Measurements from ENCODE around the gene ARAP2. TPM values are rescaled to one million over a fixed set of nuclear protein-coding genes. Genes with fewer than 3 reads are reported as not detected.

ARAP2 gene
- total and polyA plus RNA-seq, 9 of the 15 experiments (the other 6 are each of a cell fraction or from before 2014, with no cell fraction given), result 0.03 to 0.35 (median 0.11) TPM; not detected in 4

DNA sequence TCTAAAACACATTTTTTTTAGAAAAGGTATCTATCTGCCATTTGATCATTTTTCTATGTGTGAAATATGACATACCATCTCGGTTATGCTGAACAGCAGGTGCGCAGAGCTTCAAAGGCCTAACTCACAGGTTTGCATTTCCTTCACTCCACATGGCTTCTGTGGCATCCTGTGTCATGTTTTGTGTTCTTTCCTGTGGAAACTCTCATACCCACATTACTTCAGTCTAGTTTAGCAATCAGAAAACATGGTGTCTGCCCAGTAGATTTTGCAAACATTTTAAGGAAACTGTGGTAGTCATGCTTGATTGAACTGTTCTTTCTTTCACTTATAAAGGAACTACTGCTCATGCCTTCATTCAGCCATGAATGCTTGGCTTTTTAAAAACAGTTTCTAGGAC is 11.3 kb upstream of the ARAP2 start (continued):
- TF ChIP-seq ZNF253 (CRISPR knock-in tag; conservative IDR thresholded peaks at IDR 0.05) (no peak), HNRNPK (IDR thresholded peaks at IDR 0.05; ENCODE audit: low read depth, low read length, poor library complexity, severe bottlenecking) (no peak), CHD1 (IDR thresholded peaks at IDR 0.05; ENCODE audit: low read length) (no peak), ESRRB (CRISPR knock-in tag; IDR thresholded peaks at IDR 0.05; ENCODE audit: borderline replicate concordance) (no peak), ZFP36 (IDR thresholded peaks at IDR 0.05; ENCODE audit: low read depth, low read length, partially characterized antibody) (no peak), BCOR (IDR thresholded peaks at IDR 0.05) (no peak)

DNA sequence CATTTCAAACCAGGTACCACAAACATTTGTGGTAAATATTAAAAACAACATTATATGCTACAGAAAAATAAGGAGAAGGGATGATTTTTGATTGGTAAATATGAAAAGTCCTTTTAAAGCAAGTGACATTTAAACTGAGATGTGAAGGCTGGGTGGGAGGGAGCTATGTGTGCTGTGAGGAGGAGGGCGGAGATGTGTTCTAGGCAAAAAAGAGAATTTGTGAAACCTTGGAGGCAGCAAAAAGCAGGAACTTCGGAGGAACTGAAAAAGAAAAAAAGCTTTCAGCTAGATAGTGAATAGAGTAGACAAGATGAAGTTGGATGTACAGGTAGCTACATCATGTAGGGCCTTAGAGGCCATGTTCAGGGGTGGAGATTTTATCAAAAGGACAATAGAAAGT is 10.1 kb upstream of the ARAP2 start:
- no TSS peak for BruUV-seq (replicated peaks)
- H3K27me3 ChIP-seq (ENCODE audit: control insufficient read depth in 2 of 2, insufficient read depth in 2 of 2, low read length in 2 of 2), result no peaks in the 10 kb centered on the region
- no peaks in the 10 kb centered on the region for H3K4me1 ChIP-seq (replicated peaks in 1 of 2; ENCODE audit: control insufficient read depth in 2 of 2, insufficient read depth in 2 of 2, low read length in 2 of 2)
- no peak overlapping the region for H3K9ac ChIP-seq (ENCODE audit: insufficient read depth in 1 of 2, low read depth in 2 of 2, low read length in 2 of 2)
- no peaks in the 10 kb centered on the region for H3K9me1 ChIP-seq (ENCODE audit: control insufficient read depth, insufficient read depth, low read length)
- CTCF ChIA-PET (ENCODE audit: low intra/inter-chr PET ratio), result no interaction called here
- H3K27ac ChIP-seq (ENCODE audit: extremely low read depth, low read depth, low read length), result no peak overlapping the region
- no peaks in the 10 kb centered on the region for H3K9me3 ChIP-seq (replicated peaks; ENCODE audit: control insufficient read depth, insufficient read depth, low read depth, low read length)
- DNase-seq (ENCODE audit: extremely low read depth in 1 of 4, low spot score in 3 of 4) (no peak), FAIRE-seq (no peak), ATAC-seq (no peak)
- in situ Hi-C loops (cut with MboI), result no loop called here
- intact Hi-C loops (cut with micrococcal nuclease), result no loop called here
- H4K20me1 ChIP-seq (replicated peaks; ENCODE audit: control insufficient read depth, insufficient read depth, low read length), result no peaks in the 10 kb centered on the region
- no peak overlapping the region for H3K4me3 ChIP-seq
- WGBS (ENCODE audit: insufficient coverage, low coverage, missing lambda C conversion rate), result 0% methylated on average over 2 of the region's 2 CpGs
- POLR2A ChIA-PET, result interaction anchor here (0.6 kb wide), 1 partner anchor 924 kb away, joined by 3 read pairs; no protein-coding TSS in a partner anchor
- H3K36me3 ChIP-seq (ENCODE audit: control insufficient read depth, insufficient read depth, low read length), result no peaks in the 10 kb centered on the region
- no peaks in the 10 kb centered on the region for H3K79me2 ChIP-seq (ENCODE audit: control insufficient read depth, insufficient read depth, low read length)
- no peak overlapping the region for H3K4me2 ChIP-seq (ENCODE audit: insufficient read depth, low read length)
- H2AFZ ChIP-seq (ENCODE audit: low read depth, low read length), result no peak overlapping the region
- TF ChIP-seq DPF2 (IDR thresholded peaks at IDR 0.05) (no peak), TARDBP (IDR thresholded peaks at IDR 0.05) (no peak), ETV5 (CRISPR knock-in tag; IDR thresholded peaks at IDR 0.05; ENCODE audit: low read depth) (no peak), RBM17 (IDR thresholded peaks at IDR 0.05; ENCODE audit: borderline replicate concordance, low read depth, low read length) (no peak), CHD1 (IDR thresholded peaks at IDR 0.05; ENCODE audit: low read length) (no peak), TCFL5 (CRISPR knock-in tag; conservative IDR thresholded peaks at IDR 0.05) (no peak), HCFC1 (IDR thresholded peaks at IDR 0.05; ENCODE audit: low read depth, low read length) (no peak), RUNX1 (IDR thresholded peaks at IDR 0.05; ENCODE audit: low read depth) (no peak), ADNP (tag; IDR thresholded peaks at IDR 0.05) (no peak), STAT5A (IDR thresholded peaks at IDR 0.05; ENCODE audit: borderline replicate concordance, low read length) (no peak)
